Naive thymus-derived CD4-positive, alpha-beta T cell (primary cell): ENCODE measurements around the gene FAM193A. TPM values are rescaled to one million over a fixed set of nuclear protein-coding genes. Genes with fewer than 3 reads are reported as not detected.
"Not testable (repeated sequence)": the region's sequence is repeated elsewhere in the genome, so short reads cannot be mapped to it uniquely, and the experiment has no call there.

Experiments used
- ATAC-seq: fragments of 150-1000 bp; cut with Tn5 transposase; 2 replicates; pipeline ENCODE4 v1.10.0; 2021; ENCODE audit warnings: mild to moderate bottlenecking, moderate library complexity
- CTCF ChIA-PET: fragments of 350-600 bp; sonication (Branson Sonifier 250); formaldehyde crosslinking; loops from one replicate; lab custom pipeline; 2021; ENCODE audit warnings: antibody characterized with exemption; lab: Charles Lee
- POLR2A ChIA-PET: fragments of 350-600 bp; sonication (Branson Sonifier 250); formaldehyde crosslinking; loops from one replicate; lab custom pipeline; 2021; ENCODE audit warnings: antibody characterized with exemption, inconsistent platforms; lab: Charles Lee
- DNase-seq, 9 donors: peaks; one replicate each; pipeline versions ENCODE4 v3.0.0 to v3.0.0-alpha.2; 2020 to 2022; ENCODE audit warnings: mixed read lengths in 1 of 9
- H3K27ac ChIP-seq: one replicate; pipeline ENCODE4 v1.7.0; 2013; ENCODE audit warnings: mild to moderate bottlenecking, low read depth, low read length, moderate library complexity
- H3K27me3 ChIP-seq, 2 donors: one replicate each; pipeline ENCODE4 v1.7.0; 2013; ENCODE audit warnings: low read length in 2 of 2, mild to moderate bottlenecking in 2 of 2, moderate library complexity in 2 of 2; ENCODE audit not compliant: control insufficient read depth in 2 of 2, insufficient read depth in 2 of 2
- H3K36me3 ChIP-seq, 3 experiments: 1 replicate in 2 of 3; 2 replicates in 1 of 3; pipeline ENCODE4 v1.7.0; 2013; ENCODE audit warnings: low read length in 3 of 3, mild to moderate bottlenecking in 3 of 3, moderate library complexity in 1 of 3; ENCODE audit not compliant: insufficient read depth in 3 of 3, control insufficient read depth in 2 of 3
- H3K4me1 ChIP-seq, 2 donors: one replicate each; pipeline ENCODE4 v1.7.0; 2013; ENCODE audit warnings: low read length in 2 of 2, mild to moderate bottlenecking in 2 of 2, moderate library complexity in 1 of 2; ENCODE audit not compliant: control insufficient read depth in 2 of 2, insufficient read depth in 2 of 2
- H3K4me3 ChIP-seq: 2 replicates; pipeline ENCODE4 v1.7.0; 2013; ENCODE audit warnings: mild to moderate bottlenecking, low read length
- H3K9me3 ChIP-seq, 3 experiments: 1 replicate in 2 of 3; 2 replicates in 1 of 3; pipeline ENCODE4 v1.7.0; 2013; ENCODE audit warnings: low read length in 3 of 3; ENCODE audit not compliant: control insufficient read depth in 2 of 3
- H3K27ac Mint-ChIP-seq, 9 donors: one replicate each; pipeline ENCODE4 v1.8.0; 2020 to 2022; ENCODE audit warnings: mixed read lengths in 9 of 9, mild to moderate bottlenecking in 8 of 9, moderate library complexity in 5 of 9, inconsistent platforms in 2 of 9
- H3K27me3 Mint-ChIP-seq, 5 donors: one replicate each; pipeline ENCODE4 v1.8.0; 2021 to 2022; ENCODE audit warnings: mixed read lengths in 5 of 5, mild to moderate bottlenecking in 1 of 5
- H3K36me3 Mint-ChIP-seq, 5 donors: one replicate each; pipeline ENCODE4 v1.8.0; 2020 to 2022; ENCODE audit warnings: mixed read lengths in 5 of 5, mild to moderate bottlenecking in 3 of 5, inconsistent platforms in 1 of 5
- H3K4me1 Mint-ChIP-seq, 7 donors: one replicate each; pipeline ENCODE4 v1.8.0; 2020 to 2022; ENCODE audit warnings: mixed read lengths in 7 of 7, mild to moderate bottlenecking in 3 of 7, inconsistent platforms in 1 of 7
- H3K4me3 Mint-ChIP-seq, 10 donors: one replicate each; pipeline ENCODE4 v1.8.0; 2020 to 2022; ENCODE audit warnings: mild to moderate bottlenecking in 10 of 10, mixed read lengths in 10 of 10, moderate library complexity in 6 of 10, inconsistent platforms in 2 of 10
- H3K9me3 Mint-ChIP-seq, 11 donors: one replicate each; pipeline ENCODE4 v1.8.0; 2020 to 2022; ENCODE audit warnings: mixed read lengths in 11 of 11, mild to moderate bottlenecking in 4 of 11, inconsistent platforms in 1 of 11, moderate library complexity in 1 of 11
- intact Hi-C, 2 donors: fragments of 100-400 bp; cut with micrococcal nuclease; formaldehyde crosslinking; loops; one replicate each; pipeline ENCODE4 v1.15.1; 2023
- polyA plus RNA-seq, 2 donors: library from polyadenylated mRNA; unstranded; fragments of 300-500 nt; fragmentation: Illumina TruSeq; gene quantifications; one replicate each; pipeline ENCODE4 v1.2.3, GENCODE V29; 2021
- total RNA-seq, 6 experiments: library from RNA in 5 of 6; stranded (reverse) in 5 of 6; gene quantifications; 1 replicate in 5 of 6; 2 replicates in 1 of 6; pipeline ENCODE4 v1.2.3 and lab custom pipeline; 2021 to 2026

FAM193A gene
- total and polyA plus RNA-seq, 7 experiments from 2014 or later: 2.2 to 47.2 (median 39.8) TPM

GRCh38 chr4:2512396-2513135 lies 23.9 kb upstream of the FAM193A start:
- POLR2A ChIA-PET: no interaction called here
- peaks cover 0 to 3% (median 0%) of the 10 kb centered on the region in 11 donors for H3K9me3 Mint-ChIP-seq
- Histone ChIP-seq H3K27ac (no peak overlapping the region), H3K27me3 (no peaks in the 10 kb centered on the region), H3K36me3 (peaks cover 11 to 76% (median 25%) of the 10 kb centered on the region in 3 experiments), H3K4me1 (peaks cover 0 to 13% of the 10 kb centered on the region in 2 donors), H3K4me3 (no peak overlapping the region), H3K9me3 (no peaks in the 10 kb centered on the region)
- H3K27ac Mint-ChIP-seq: peak overlapping the region in 5 of 9 donors; percentile 28 to 58 (median 45)
- DNase-seq: no peak
- ATAC-seq: no peak
- H3K27me3 Mint-ChIP-seq: no peaks in the 10 kb centered on the region
- H3K4me1 Mint-ChIP-seq: peaks cover 0 to 10% (median 0%) of the 10 kb centered on the region in 7 donors
- no peak overlapping the region for H3K4me3 Mint-ChIP-seq
- H3K36me3 Mint-ChIP-seq: peaks cover 3 to 47% (median 12%) of the 10 kb centered on the region in 5 donors
- intact Hi-C loops: no loop called here
- CTCF ChIA-PET: interaction anchor here (0.6 kb wide), 1 partner anchor 367 kb away, joined by 3 read pairs; no protein-coding TSS in a partner anchor

GRCh38 chr4:2514193-2514592 lies 22.3 kb upstream of the FAM193A start:
- Histone ChIP-seq H3K4me1 (peaks cover 0 to 13% of the 10 kb centered on the region in 2 donors), H3K36me3 (peaks cover 11 to 67% (median 25%) of the 10 kb centered on the region in 3 experiments)
- H3K4me1 Mint-ChIP-seq, H3K27ac ChIP-seq, H3K4me3 Mint-ChIP-seq, H3K4me3 ChIP-seq, ATAC-seq, H3K27me3 Mint-ChIP-seq, intact Hi-C loops, CTCF ChIA-PET, H3K9me3 ChIP-seq, H3K9me3 Mint-ChIP-seq, H3K27me3 ChIP-seq, DNase-seq: not testable (repeated sequence)
- peaks cover 3 to 40% (median 12%) of the 10 kb centered on the region in 5 donors for H3K36me3 Mint-ChIP-seq
- POLR2A ChIA-PET: interaction anchor here (0.6 kb wide), 1 partner anchor 1264 kb away, joined by 3 read pairs; no protein-coding TSS in a partner anchor
- peak overlapping the region in 1 of 9 donors; percentile 77 for H3K27ac Mint-ChIP-seq

- H3K36me3 ChIP-seq: peaks cover 11 to 59% (median 18%) of the 10 kb centered on the region in 3 experiments
- POLR2A ChIA-PET, H3K27me3 Mint-ChIP-seq, H3K27ac ChIP-seq, DNase-seq, H3K4me3 Mint-ChIP-seq, H3K27ac Mint-ChIP-seq, H3K4me3 ChIP-seq, H3K27me3 ChIP-seq, ATAC-seq, H3K9me3 ChIP-seq, H3K9me3 Mint-ChIP-seq, CTCF ChIA-PET, H3K4me1 Mint-ChIP-seq, intact Hi-C loops: not testable (repeated sequence)
- H3K36me3 Mint-ChIP-seq: peaks cover 3 to 38% (median 12%) of the 10 kb centered on the region in 5 donors
- H3K4me1 ChIP-seq: peaks cover 0 to 11% of the 10 kb centered on the region in 2 donors
Measured at GRCh38 chr4:2514944-2515343, 21.5 kb upstream of the FAM193A start.

- H3K4me3 Mint-ChIP-seq: no peak overlapping the region
- ChIA-PET CTCF (no interaction called here), POLR2A (no interaction called here)
- Histone ChIP-seq H3K9me3 (no peaks in the 10 kb centered on the region), H3K4me1 (peaks cover 0 to under 1% of the 10 kb centered on the region in 2 donors), H3K36me3 (peaks cover 11 to 49% (median 11%) of the 10 kb centered on the region in 3 experiments), H3K4me3 (no peak overlapping the region), H3K27ac (no peak overlapping the region), H3K27me3 (no peaks in the 10 kb centered on the region)
- H3K4me1 Mint-ChIP-seq: peaks cover 0 to 5% (median 0%) of the 10 kb centered on the region in 7 donors
- DNase-seq (no peak), ATAC-seq (no peak)
- no peaks in the 10 kb centered on the region for H3K27me3 Mint-ChIP-seq
- peaks cover 0 to 3% (median 0%) of the 10 kb centered on the region in 11 donors for H3K9me3 Mint-ChIP-seq
- intact Hi-C loops: no loop called here
- H3K27ac Mint-ChIP-seq: peak overlapping the region in 5 of 9 donors; percentile 23 to 57 (median 47)
- peaks cover 3 to 31% (median 12%) of the 10 kb centered on the region in 5 donors for H3K36me3 Mint-ChIP-seq
Measured at GRCh38 chr4:2515830-2516550, 20.5 kb upstream of the FAM193A start.

- POLR2A ChIA-PET: interaction anchor here (0.6 kb wide), 1 partner anchor 12 kb away, joined by 3 read pairs; no protein-coding TSS in a partner anchor
- Mint-ChIP-seq H3K36me3 (peaks cover 3 to 31% (median 12%) of the 10 kb centered on the region in 5 donors), H3K9me3 (peaks cover 0 to 3% (median 0%) of the 10 kb centered on the region in 11 donors), H3K4me3 (no peak overlapping the region), H3K27ac (peak overlapping the region in 3 of 9 donors; percentile 7 to 56 (median 25)), H3K27me3 (no peaks in the 10 kb centered on the region), H3K4me1 (peaks cover 0 to 5% (median 0%) of the 10 kb centered on the region in 7 donors)
- H3K4me3 ChIP-seq: no peak overlapping the region
- no peaks in the 10 kb centered on the region for H3K27me3 ChIP-seq
- peaks cover 11 to 46% (median 11%) of the 10 kb centered on the region in 3 experiments for H3K36me3 ChIP-seq
- intact Hi-C loops: no loop called here
- DNase-seq: no peak
- no peaks in the 10 kb centered on the region for H3K9me3 ChIP-seq
- no peak overlapping the region for H3K27ac ChIP-seq
- H3K4me1 ChIP-seq: no peaks in the 10 kb centered on the region
- no peak for ATAC-seq
- CTCF ChIA-PET: no interaction called here
Measured at GRCh38 chr4:2516635-2517034, 19.8 kb upstream of the FAM193A start.

- POLR2A ChIA-PET: no interaction called here
- CTCF ChIA-PET: no interaction called here
- ATAC-seq: no peak
Measured at GRCh38 chr4:2526559-2526958, 9.9 kb upstream of the FAM193A start.

More at GRCh38 chr4:2526559-2526958, 9.9 kb upstream of the FAM193A start:
- Histone ChIP-seq H3K4me1 (no peaks in the 10 kb centered on the region), H3K9me3 (no peaks in the 10 kb centered on the region), H3K36me3 (no peaks in the 10 kb centered on the region), H3K4me3 (no peak overlapping the region), H3K27me3 (no peaks in the 10 kb centered on the region), H3K27ac (no peak overlapping the region)
- Mint-ChIP-seq H3K36me3 (peaks cover 0 to 1% (median 0%) of the 10 kb centered on the region in 5 donors), H3K9me3 (no peaks in the 10 kb centered on the region), H3K27me3 (no peaks in the 10 kb centered on the region), H3K4me1 (no peaks in the 10 kb centered on the region), H3K4me3 (no peak overlapping the region), H3K27ac (no peak overlapping the region)
- no peak for DNase-seq
- intact Hi-C loops: no loop called here
